K562 (cell line): ENCODE measurements around the gene KRTAP6-1. TPM values are rescaled to one million over a fixed set of nuclear protein-coding genes. Genes with fewer than 3 reads are reported as not detected.

ENCODE experiments used
- SNIP1 ChIP-seq: fragments of 450-650 bp; IDR thresholded peaks from 2 replicates; pipeline ENCODE4 v1.7.1; 2017; ENCODE audit warnings: low read depth, mild to moderate bottlenecking
- TEAD4 ChIP-seq, 2 experiments: sonication (generic) in 1 of 2; formaldehyde crosslinking in 1 of 2; IDR thresholded peaks; 2 replicates each; pipeline versions ENCODE4 v1.6.1 to v1.8.0; 2012 to 2022; ENCODE audit warnings: borderline replicate concordance in 1 of 2, inconsistent platforms in 1 of 2, low read length in 1 of 2, mild to moderate bottlenecking in 1 of 2, missing genetic modification reagents in 1 of 2
- ZNF785 ChIP-seq: fragments of 250-450 bp; sonication (Bioruptor Pico); IDR thresholded peaks from 2 replicates; pipeline ENCODE4 v1.4.0; 2020; ENCODE audit warnings: mild to moderate bottlenecking
- polyA plus RNA-seq, 8 experiments: library from polyadenylated mRNA; depleted of rRNA in 4 of 8; stranded (reverse) in 5 of 8; unstranded in 3 of 8; fragments of >200 nt; fragmentation: Nextera tagmentation in 2 of 8; fragmentation: Illumina TruSeq in 1 of 8; extraction: Ambion mirVana in 2 of 8; extraction: Trizol in 1 of 8; gene quantifications; 2 replicates each; pipeline versions ENCODE4 v1.2.1 to v1.2.3, GENCODE V29; 2011 to 2014; ENCODE audit warnings: inconsistent platforms in 1 of 8, missing spikeins in 1 of 8
- total RNA-seq, 7 experiments: library from RNA; depleted of rRNA in 6 of 7; stranded (reverse); fragments of >200 nt in 6 of 7; fragmentation: Illumina TruSeq in 2 of 7; extraction: Trizol in 2 of 7; gene quantifications; 2 replicates each; pipeline versions ENCODE4 v1.2.1 to v1.2.3, GENCODE V29; 2011 to 2021; ENCODE audit warnings: low replicate concordance in 1 of 7
- TF ChIP-seq, protein P1 (sequence below): fragments of 450-650 bp; IDR thresholded peaks from 2 replicates; pipeline ENCODE4 v1.6.1; 2016; ENCODE audit warnings: mild to moderate bottlenecking
- TF ChIP-seq, protein P2 (sequence below), 2 experiments: fragments of 450-650 bp; IDR thresholded peaks; 2 replicates each; pipeline ENCODE4 v1.6.1; 2016
- TF ChIP-seq, protein P3 (sequence below): sonication (generic); formaldehyde crosslinking; IDR thresholded peaks from 2 replicates; pipeline ENCODE4 v1.8.1; 2023; ENCODE audit warnings: mild to moderate bottlenecking, missing genetic modification reagents

The KRTAP6-1 gene
- total and polyA plus RNA-seq, 9 of the 15 experiments (the other 6 are each of a cell fraction or from before 2014, with no cell fraction given), result not detected

DNA sequence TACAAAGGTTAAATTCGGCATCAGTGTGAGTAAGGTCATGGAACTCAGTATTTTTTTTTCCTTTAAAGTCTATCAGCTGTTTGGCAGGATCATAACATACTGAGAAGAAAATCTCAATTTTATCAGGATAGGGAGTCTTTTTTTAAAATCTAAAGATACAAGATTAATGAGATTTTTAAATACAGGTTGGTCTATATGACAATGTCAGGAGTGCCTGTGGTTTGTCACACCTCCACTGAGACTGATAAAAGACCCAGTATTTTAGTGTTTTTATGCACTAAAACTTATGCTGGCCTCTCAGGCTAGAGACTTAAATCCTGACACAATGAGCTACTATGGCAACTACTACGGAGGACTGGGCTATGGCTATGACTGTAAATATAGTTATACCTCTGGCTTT is 28.8 kb upstream of the KRTAP6-1 start, which contains the start of gene KRTAP20-3 (continued):
- TF ChIP-seq, protein P1, sequence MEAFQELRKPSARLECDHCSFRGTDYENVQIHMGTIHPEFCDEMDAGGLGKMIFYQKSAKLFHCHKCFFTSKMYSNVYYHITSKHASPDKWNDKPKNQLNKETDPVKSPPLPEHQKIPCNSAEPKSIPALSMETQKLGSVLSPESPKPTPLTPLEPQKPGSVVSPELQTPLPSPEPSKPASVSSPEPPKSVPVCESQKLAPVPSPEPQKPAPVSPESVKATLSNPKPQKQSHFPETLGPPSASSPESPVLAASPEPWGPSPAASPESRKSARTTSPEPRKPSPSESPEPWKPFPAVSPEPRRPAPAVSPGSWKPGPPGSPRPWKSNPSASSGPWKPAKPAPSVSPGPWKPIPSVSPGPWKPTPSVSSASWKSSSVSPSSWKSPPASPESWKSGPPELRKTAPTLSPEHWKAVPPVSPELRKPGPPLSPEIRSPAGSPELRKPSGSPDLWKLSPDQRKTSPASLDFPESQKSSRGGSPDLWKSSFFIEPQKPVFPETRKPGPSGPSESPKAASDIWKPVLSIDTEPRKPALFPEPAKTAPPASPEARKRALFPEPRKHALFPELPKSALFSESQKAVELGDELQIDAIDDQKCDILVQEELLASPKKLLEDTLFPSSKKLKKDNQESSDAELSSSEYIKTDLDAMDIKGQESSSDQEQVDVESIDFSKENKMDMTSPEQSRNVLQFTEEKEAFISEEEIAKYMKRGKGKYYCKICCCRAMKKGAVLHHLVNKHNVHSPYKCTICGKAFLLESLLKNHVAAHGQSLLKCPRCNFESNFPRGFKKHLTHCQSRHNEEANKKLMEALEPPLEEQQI, result no peak
- TF ChIP-seq ZNF785, result no peak
- TF ChIP-seq SNIP1, result no peak
- no peak for TF ChIP-seq TEAD4 (IDR thresholded peaks at IDR 0.05; ENCODE audit: low read length)
- no peak for TF ChIP-seq TEAD4 (CRISPR knock-in tag; IDR thresholded peaks at IDR 0.05; ENCODE audit: borderline replicate concordance)
- TF ChIP-seq, protein P2, sequence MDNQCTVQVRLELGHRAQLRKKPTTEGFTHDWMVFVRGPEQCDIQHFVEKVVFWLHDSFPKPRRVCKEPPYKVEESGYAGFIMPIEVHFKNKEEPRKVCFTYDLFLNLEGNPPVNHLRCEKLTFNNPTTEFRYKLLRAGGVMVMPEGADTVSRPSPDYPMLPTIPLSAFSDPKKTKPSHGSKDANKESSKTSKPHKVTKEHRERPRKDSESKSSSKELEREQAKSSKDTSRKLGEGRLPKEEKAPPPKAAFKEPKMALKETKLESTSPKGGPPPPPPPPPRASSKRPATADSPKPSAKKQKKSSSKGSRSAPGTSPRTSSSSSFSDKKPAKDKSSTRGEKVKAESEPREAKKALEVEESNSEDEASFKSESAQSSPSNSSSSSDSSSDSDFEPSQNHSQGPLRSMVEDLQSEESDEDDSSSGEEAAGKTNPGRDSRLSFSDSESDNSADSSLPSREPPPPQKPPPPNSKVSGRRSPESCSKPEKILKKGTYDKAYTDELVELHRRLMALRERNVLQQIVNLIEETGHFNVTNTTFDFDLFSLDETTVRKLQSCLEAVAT (IDR thresholded peaks at IDR 0.05), result no peak
- TF ChIP-seq, protein P3, sequence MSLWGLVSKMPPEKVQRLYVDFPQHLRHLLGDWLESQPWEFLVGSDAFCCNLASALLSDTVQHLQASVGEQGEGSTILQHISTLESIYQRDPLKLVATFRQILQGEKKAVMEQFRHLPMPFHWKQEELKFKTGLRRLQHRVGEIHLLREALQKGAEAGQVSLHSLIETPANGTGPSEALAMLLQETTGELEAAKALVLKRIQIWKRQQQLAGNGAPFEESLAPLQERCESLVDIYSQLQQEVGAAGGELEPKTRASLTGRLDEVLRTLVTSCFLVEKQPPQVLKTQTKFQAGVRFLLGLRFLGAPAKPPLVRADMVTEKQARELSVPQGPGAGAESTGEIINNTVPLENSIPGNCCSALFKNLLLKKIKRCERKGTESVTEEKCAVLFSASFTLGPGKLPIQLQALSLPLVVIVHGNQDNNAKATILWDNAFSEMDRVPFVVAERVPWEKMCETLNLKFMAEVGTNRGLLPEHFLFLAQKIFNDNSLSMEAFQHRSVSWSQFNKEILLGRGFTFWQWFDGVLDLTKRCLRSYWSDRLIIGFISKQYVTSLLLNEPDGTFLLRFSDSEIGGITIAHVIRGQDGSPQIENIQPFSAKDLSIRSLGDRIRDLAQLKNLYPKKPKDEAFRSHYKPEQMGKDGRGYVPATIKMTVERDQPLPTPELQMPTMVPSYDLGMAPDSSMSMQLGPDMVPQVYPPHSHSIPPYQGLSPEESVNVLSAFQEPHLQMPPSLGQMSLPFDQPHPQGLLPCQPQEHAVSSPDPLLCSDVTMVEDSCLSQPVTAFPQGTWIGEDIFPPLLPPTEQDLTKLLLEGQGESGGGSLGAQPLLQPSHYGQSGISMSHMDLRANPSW (CRISPR knock-in tag), result no peak
